WTC11 (cell line): ENCODE results near the gene KLHL22. TPM values are rescaled to one million over a fixed set of nuclear protein-coding genes. Genes with fewer than 3 reads are reported as not detected.

Experiments
- ATAC-seq: fragments of 200-7000 bp; cut with Tn5 transposase; 2 replicates; pipeline ENCODE4 v1.10.0; 2021; ENCODE audit warnings: mild to moderate bottlenecking, moderate library complexity
- CTCF ChIA-PET: fragments of 300-600 bp; sonication (Branson Sonifier 250); formaldehyde crosslinking; loops from one replicate; lab custom pipeline; 2021; ENCODE audit warnings: antibody characterized with exemption; lab: Charles Lee
- POLR2A ChIA-PET: fragments of 350-600 bp; sonication (Branson Sonifier 250); formaldehyde crosslinking; loops from one replicate; lab custom pipeline; 2021; ENCODE audit warnings: antibody characterized with exemption; lab: Charles Lee
- DNase-seq: peaks from one replicate; pipeline ENCODE4 v3.0.0; 2021; ENCODE audit warnings: low spot score
- H3K27ac Mint-ChIP-seq: 2 replicates; pipeline ENCODE4 v1.8.0; 2021; ENCODE audit warnings: mixed read lengths
- H3K27me3 Mint-ChIP-seq: 2 replicates; pipeline ENCODE4 v1.8.0; 2021; ENCODE audit warnings: low read depth, mild to moderate bottlenecking, moderate library complexity, mixed read lengths
- H3K36me3 Mint-ChIP-seq: 2 replicates; pipeline ENCODE4 v1.8.0; 2021; ENCODE audit warnings: mixed read lengths
- H3K4me1 Mint-ChIP-seq: 2 replicates; pipeline ENCODE4 v1.8.0; 2022; ENCODE audit warnings: mixed read lengths
- H3K4me3 Mint-ChIP-seq: 2 replicates; pipeline ENCODE4 v1.8.0; 2021; ENCODE audit warnings: mild to moderate bottlenecking, moderate library complexity, mixed read lengths
- H3K9me3 Mint-ChIP-seq: 2 replicates; pipeline ENCODE4 v1.8.0; 2021; ENCODE audit warnings: mixed read lengths
- ELF4 ChIP-seq: sonication (generic); formaldehyde crosslinking; IDR thresholded peaks from 2 replicates; pipeline ENCODE4 v1.8.1; 2022; ENCODE audit warnings: low read depth, mild to moderate bottlenecking, moderate library complexity, missing genetic modification reagents
- EMX1 ChIP-seq: fragments of 250-450 bp; sonication (Bioruptor Pico); IDR thresholded peaks from 2 replicates; pipeline ENCODE4 v1.8.0; 2021; ENCODE audit warnings: mild to moderate bottlenecking
- FOXK1 ChIP-seq: sonication (generic); formaldehyde crosslinking; IDR thresholded peaks from 2 replicates; pipeline ENCODE4 v1.8.0; 2022; ENCODE audit warnings: mild to moderate bottlenecking, moderate library complexity, missing genetic modification reagents
- GABPB1 ChIP-seq: sonication (generic); formaldehyde crosslinking; IDR thresholded peaks from 2 replicates; pipeline ENCODE4 v1.8.1; 2023; ENCODE audit warnings: mild to moderate bottlenecking, missing genetic modification reagents
- GRHL2 ChIP-seq: fragments of 250-450 bp; sonication (Bioruptor Pico); IDR thresholded peaks from 2 replicates; pipeline ENCODE4 v1.8.0; 2022; ENCODE audit warnings: mild to moderate bottlenecking, moderate library complexity; ENCODE audit not compliant: insufficient replicate concordance, severe bottlenecking
- HMGA2 ChIP-seq: fragments of 250-450 bp; sonication (Bioruptor Pico); IDR thresholded peaks from 2 replicates; pipeline ENCODE4 v1.4.0; 2021; ENCODE audit warnings: mild to moderate bottlenecking, moderate library complexity
- NFATC4 ChIP-seq: fragments of 250-450 bp; sonication (Bioruptor Pico); IDR thresholded peaks from 2 replicates; pipeline ENCODE4 v1.9.0; 2021; ENCODE audit warnings: mild to moderate bottlenecking
- NFE2L1 ChIP-seq: sonication (generic); formaldehyde crosslinking; IDR thresholded peaks from 2 replicates; pipeline ENCODE4 v1.8.1; 2023; ENCODE audit warnings: missing genetic modification reagents
- RELA ChIP-seq: sonication (generic); formaldehyde crosslinking; IDR thresholded peaks from 2 replicates; pipeline ENCODE4 v1.8.1; 2022; ENCODE audit warnings: missing genetic modification reagents, mild to moderate bottlenecking, borderline replicate concordance
- ZBTB21 ChIP-seq: sonication (generic); formaldehyde crosslinking; IDR thresholded peaks from 2 replicates; pipeline ENCODE4 v1.8.1; 2023; ENCODE audit warnings: mild to moderate bottlenecking, missing genetic modification reagents, borderline replicate concordance
- ZNF396 ChIP-seq: fragments of 250-450 bp; sonication (Bioruptor Pico); IDR thresholded peaks from 2 replicates; pipeline ENCODE4 v1.8.0; 2021; ENCODE audit warnings: mild to moderate bottlenecking, moderate library complexity, borderline replicate concordance
- total RNA-seq: library from RNA; stranded (reverse); gene quantifications from 3 replicates; pipeline ENCODE4 v1.2.3, GENCODE V29; 2021
- TF ChIP-seq, protein P1 (sequence below): sonication (generic); formaldehyde crosslinking; conservative IDR thresholded peaks from 2 replicates; pipeline ENCODE4 v1.8.1; 2022; ENCODE audit warnings: mild to moderate bottlenecking, missing genetic modification reagents
- TF ChIP-seq, protein P2 (sequence below): sonication (generic); formaldehyde crosslinking; IDR thresholded peaks from 2 replicates; pipeline ENCODE4 v1.8.0; 2022; ENCODE audit warnings: mild to moderate bottlenecking, missing genetic modification reagents
- TF ChIP-seq, protein P3 (sequence below): sonication (generic); formaldehyde crosslinking; IDR thresholded peaks from 2 replicates; pipeline ENCODE4 v1.8.1; 2023; ENCODE audit warnings: mild to moderate bottlenecking, missing genetic modification reagents
- TF ChIP-seq, protein P4 (sequence below): sonication (generic); formaldehyde crosslinking; IDR thresholded peaks from 2 replicates; pipeline ENCODE4 v1.8.1; 2023; ENCODE audit warnings: mild to moderate bottlenecking, missing genetic modification reagents, moderate library complexity
- TF ChIP-seq, protein P5 (sequence below): sonication (generic); formaldehyde crosslinking; conservative IDR thresholded peaks from 2 replicates; pipeline ENCODE4 v1.8.1; 2023; ENCODE audit warnings: mild to moderate bottlenecking, low read depth, missing genetic modification reagents, moderate library complexity

The KLHL22 gene
- total RNA-seq, 1 experiment from 2014 or later = 15.7 TPM

DNA sequence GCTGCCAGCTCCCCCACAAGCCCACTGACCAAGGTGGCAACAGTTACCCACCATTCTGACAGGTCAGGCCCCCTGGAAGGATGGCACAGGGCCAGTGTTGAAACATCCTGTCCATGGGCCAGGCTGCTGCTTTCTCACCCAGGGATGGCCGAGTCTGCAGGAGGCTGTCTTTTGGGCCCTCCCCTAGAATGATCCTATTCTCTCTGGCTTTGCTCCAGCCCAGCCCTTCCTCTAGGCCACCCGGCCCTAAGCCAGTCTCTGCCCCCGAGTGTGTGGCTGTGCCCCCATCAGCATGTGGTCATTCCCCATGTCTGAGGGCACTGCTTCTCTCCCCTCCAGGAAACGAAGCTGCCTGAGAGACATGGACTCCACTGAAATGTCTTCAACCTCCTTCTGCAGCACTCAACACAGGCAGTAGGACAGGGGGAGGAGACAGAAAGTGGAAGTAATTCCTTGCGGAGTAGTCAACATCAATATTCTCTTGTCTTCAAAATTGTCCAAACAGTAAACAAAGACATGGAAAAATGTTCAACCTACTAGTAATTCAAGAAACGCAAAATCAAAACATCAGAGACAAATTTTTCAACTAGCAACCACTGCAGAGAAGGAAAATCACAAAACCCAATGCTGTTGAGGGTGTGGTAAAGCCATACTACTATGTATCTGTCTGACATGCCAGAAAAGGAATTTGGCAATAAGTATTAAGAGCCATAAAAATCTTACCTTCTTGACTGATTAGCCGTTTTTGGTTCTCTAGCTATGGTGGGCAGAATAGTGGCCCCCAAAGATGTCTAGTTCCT lies 52.9 kb downstream of the KLHL22 start:
- Mint-ChIP-seq H3K4me3 (no peak overlapping the region), H3K27ac (no peak overlapping the region), H3K36me3 (no peaks in the 10 kb centered on the region), H3K9me3 (no peaks in the 10 kb centered on the region), H3K4me1 (peaks cover 11% of the 10 kb centered on the region)
- no peak for ATAC-seq
- POLR2A ChIA-PET = no interaction called here
- TF ChIP-seq ELF4 (CRISPR knock-in tag) (no peak), HMGA2 (CRISPR knock-in tag) (no peak)
- TF ChIP-seq, protein P1, sequence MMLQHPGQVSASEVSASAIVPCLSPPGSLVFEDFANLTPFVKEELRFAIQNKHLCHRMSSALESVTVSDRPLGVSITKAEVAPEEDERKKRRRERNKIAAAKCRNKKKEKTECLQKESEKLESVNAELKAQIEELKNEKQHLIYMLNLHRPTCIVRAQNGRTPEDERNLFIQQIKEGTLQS (CRISPR knock-in tag) = no peak
- TF ChIP-seq, protein P2, sequence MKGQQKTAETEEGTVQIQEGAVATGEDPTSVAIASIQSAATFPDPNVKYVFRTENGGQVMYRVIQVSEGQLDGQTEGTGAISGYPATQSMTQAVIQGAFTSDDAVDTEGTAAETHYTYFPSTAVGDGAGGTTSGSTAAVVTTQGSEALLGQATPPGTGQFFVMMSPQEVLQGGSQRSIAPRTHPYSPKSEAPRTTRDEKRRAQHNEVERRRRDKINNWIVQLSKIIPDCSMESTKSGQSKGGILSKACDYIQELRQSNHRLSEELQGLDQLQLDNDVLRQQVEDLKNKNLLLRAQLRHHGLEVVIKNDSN = no peak
- TF ChIP-seq, all 79 proteins: peak for 0
- CTCF ChIA-PET = interaction anchor here (1.5 kb wide), 1 partner anchor 14 kb away, joined by 6 read pairs; no protein-coding TSS in a partner anchor
- peaks cover 18% of the 10 kb centered on the region for H3K27me3 Mint-ChIP-seq
- no peak for DNase-seq

DNA sequence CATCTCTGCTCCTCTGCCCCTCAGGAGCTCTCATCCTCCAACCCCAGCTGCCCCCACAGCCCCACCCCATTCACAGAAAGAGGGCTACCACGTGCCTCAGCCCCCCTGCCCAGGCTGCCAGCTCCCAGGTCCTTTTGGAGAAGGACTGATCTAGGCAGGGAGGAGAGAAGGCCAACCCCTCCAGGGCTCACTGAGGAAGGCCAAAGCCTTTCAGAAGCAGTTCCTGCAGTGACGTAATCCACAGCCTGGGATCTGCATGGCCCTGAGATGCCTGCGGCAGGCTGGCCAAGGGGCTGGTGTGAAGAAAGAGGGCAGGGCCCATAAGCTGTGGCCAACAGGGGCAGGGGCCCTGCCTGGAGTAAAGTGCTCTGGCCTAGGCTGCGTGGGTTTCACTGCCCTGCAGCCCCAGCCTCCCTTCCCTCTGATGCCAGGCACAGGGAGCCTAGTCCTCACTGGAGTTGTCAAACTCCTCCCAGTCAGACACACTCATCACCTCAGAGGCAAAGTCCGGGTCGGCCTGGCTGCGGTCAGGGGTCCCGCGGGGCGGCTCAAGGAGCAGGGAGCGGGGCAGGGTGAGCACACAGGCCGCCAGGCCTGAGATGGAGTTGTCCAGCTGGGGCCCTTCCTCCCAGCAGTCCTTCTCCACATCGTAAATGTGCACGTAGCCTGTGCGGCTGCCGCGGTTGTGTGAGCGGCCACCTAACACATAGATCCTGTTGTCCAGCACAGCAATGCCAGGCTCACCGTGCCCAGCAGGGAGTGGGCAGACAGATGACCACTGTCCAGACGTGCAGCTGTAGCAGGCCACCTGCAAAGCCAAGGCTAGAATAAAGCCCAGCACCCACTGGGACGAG lies 53.7 kb downstream of the KLHL22 start:
- Mint-ChIP-seq H3K36me3 (no peaks in the 10 kb centered on the region), H3K27me3 (peaks cover 23% of the 10 kb centered on the region), H3K9me3 (no peaks in the 10 kb centered on the region), H3K4me1 (peaks cover 14% of the 10 kb centered on the region), H3K27ac (no peak overlapping the region), H3K4me3 (no peak overlapping the region)
- TF ChIP-seq ZBTB21 (no peak), EMX1 (CRISPR knock-in tag) (no peak), FOXK1 (CRISPR knock-in tag) (no peak), RELA (no peak), GRHL2 (no peak), NFATC4 (CRISPR knock-in tag) (no peak), GABPB1 (CRISPR knock-in tag) (no peak), ZNF396 (CRISPR knock-in tag) (no peak), NFE2L1 (CRISPR knock-in tag) (no peak)
- TF ChIP-seq, protein P3, sequence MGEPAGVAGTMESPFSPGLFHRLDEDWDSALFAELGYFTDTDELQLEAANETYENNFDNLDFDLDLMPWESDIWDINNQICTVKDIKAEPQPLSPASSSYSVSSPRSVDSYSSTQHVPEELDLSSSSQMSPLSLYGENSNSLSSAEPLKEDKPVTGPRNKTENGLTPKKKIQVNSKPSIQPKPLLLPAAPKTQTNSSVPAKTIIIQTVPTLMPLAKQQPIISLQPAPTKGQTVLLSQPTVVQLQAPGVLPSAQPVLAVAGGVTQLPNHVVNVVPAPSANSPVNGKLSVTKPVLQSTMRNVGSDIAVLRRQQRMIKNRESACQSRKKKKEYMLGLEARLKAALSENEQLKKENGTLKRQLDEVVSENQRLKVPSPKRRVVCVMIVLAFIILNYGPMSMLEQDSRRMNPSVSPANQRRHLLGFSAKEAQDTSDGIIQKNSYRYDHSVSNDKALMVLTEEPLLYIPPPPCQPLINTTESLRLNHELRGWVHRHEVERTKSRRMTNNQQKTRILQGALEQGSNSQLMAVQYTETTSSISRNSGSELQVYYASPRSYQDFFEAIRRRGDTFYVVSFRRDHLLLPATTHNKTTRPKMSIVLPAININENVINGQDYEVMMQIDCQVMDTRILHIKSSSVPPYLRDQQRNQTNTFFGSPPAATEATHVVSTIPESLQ (CRISPR knock-in tag) = no peak
- TF ChIP-seq, protein P1 (CRISPR knock-in tag) = no peak
- TF ChIP-seq, protein P4, sequence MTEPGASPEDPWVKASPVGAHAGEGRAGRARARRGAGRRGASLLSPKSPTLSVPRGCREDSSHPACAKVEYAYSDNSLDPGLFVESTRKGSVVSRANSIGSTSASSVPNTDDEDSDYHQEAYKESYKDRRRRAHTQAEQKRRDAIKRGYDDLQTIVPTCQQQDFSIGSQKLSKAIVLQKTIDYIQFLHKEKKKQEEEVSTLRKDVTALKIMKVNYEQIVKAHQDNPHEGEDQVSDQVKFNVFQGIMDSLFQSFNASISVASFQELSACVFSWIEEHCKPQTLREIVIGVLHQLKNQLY (CRISPR knock-in tag) = no peak
- TF ChIP-seq, protein P5, sequence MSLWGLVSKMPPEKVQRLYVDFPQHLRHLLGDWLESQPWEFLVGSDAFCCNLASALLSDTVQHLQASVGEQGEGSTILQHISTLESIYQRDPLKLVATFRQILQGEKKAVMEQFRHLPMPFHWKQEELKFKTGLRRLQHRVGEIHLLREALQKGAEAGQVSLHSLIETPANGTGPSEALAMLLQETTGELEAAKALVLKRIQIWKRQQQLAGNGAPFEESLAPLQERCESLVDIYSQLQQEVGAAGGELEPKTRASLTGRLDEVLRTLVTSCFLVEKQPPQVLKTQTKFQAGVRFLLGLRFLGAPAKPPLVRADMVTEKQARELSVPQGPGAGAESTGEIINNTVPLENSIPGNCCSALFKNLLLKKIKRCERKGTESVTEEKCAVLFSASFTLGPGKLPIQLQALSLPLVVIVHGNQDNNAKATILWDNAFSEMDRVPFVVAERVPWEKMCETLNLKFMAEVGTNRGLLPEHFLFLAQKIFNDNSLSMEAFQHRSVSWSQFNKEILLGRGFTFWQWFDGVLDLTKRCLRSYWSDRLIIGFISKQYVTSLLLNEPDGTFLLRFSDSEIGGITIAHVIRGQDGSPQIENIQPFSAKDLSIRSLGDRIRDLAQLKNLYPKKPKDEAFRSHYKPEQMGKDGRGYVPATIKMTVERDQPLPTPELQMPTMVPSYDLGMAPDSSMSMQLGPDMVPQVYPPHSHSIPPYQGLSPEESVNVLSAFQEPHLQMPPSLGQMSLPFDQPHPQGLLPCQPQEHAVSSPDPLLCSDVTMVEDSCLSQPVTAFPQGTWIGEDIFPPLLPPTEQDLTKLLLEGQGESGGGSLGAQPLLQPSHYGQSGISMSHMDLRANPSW = no peak
- CTCF ChIA-PET = interaction anchor here (1.3 to 1.7 kb wide), 2 partner anchors 15 to 24 kb away, joined by 5 to 8 read pairs; no protein-coding TSS in a partner anchor
- POLR2A ChIA-PET = interaction anchor here (1.1 kb wide), 1 partner anchor 24 kb away, joined by 3 read pairs; no protein-coding TSS in a partner anchor
- ATAC-seq = no peak
- DNase-seq = no peak
